H4 (cell line): ENCODE measurements around the gene FAM170B. TPM values are rescaled to one million over a fixed set of nuclear protein-coding genes. Genes with fewer than 3 reads are reported as not detected.

Experiments
- DNase-seq: peaks from one replicate; pipeline ENCODE4 v3.0.0-alpha.2; 2015; ENCODE audit warnings: low spot score
- total RNA-seq: library from RNA; depleted of rRNA; stranded (reverse); fragments of >200 nt; shearing (Covaris generic); gene quantifications from 2 replicates; pipeline ENCODE4 v1.2.3, GENCODE V29; 2014; rRNA removed

Gene FAM170B
- not detected in 2 replicates for total RNA-seq

GRCh38 chr10:49133706-49134248 is at the start of gene FAM170B:
Gene FAM170B (minus strand): TSS chr10:49134021. CDS start chr10:49133918, 103 bp downstream.
- DNase-seq = no peak

DNA sequence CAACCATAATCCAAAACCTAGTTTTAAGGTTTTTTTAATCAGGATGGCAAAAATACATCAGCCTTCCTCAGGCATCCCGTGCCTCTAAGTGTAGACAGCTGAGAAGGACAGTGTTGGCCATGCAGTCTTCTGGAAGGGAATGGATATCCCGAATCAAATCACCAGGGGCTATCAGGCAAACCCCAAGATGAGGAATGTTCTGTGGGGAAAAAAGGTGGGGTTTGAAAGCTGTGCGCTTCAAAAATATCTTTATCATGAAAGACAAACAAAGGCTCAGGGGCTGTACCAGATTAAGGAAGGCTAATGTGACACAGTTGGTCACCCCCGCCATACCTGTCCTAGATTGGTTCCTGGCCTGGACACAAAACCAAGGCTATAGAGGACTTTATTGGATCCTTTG is 49.0 kb upstream of the FAM170B start:
- no peak for DNase-seq

GRCh38 chr10:49180444-49180860 is 46.6 kb upstream of the FAM170B start:
- DNase-seq = no peak

DNA sequence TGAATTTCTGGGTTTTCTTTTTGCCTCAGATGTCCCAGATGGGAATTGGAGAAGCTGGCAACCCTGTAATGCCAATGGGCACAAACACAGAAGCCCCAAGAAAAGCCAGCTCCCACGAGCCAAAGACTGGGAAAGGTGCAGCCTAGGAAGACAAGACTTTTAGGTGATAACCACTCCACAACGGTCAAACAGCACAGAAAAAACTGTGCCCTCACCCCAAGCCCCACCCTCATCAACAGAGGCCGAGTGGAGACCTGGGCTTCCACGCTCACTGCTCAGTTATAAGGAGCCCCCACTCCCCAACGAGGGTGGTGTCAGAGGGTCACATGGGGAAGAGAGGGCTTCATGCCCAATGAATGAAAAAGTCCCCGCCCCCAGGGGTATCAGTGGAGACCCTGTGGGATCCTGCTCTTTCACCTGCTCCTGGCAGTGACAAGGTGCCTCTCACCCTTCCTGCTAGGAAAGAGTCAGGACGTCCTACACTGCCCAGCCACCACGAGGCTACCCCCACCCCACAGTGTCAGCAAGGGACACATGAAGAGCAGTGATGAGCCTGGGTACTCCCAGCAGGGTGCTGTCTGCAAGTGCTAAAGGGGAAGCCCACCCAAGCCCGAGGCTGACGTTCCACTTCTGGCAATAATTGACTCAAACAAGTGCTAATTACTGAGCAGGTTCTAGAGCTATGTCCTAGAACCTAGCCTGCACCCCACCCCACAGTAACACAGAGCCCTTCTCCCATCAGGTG is 46.0 kb upstream of the FAM170B start:
- no peak for DNase-seq

- DNase-seq = no peak
Measured at GRCh38 chr10:49178489-49179471, 45.0 kb upstream of the FAM170B start.

DNA sequence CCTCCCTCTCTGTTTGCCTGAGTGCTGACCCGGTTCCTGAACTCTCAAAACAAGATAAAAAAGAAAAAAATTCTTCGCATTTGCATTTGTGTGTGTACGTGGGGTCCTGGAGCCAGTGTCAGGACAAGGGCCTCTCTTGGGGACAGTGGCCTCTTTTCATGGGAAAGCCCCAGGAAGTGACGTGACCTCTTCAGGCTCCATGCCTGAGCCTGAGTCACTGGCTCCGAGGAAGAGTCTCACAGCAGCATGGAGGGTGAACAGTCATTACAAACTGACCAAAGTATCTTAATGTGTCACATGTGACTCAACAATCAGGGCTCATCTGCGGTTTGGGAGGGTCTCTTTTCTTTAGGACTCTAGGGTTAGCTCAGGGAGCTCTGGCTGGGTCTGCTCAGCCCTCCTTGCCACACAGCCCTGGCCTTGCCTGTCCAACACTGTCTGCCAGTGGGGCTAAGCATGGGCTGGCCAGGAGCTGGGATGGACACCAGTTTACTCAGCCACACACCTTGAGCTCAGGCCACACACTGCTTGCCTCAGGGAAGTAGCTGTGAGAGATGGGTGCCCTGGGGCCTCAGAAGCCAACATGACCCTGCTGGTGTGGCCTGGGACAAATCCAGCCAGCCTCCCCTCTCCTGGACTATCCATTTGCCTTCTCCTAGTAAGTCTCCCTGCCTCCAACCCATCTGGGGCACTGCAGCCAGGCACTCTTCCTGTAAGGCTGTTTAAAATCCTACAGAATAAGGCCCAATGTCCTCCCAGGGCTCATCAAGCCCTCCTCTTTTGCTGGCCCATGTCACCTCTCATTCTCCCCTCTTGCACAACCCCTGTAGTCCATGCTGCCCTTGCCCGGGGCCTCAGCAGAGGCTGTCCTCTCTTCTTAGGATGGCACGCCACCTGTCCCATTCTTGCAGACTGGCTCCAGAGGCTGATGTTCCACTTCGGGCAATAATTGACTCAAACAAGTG is 43.9 kb upstream of the FAM170B start:
- DNase-seq = peak; percentile 61

DNA sequence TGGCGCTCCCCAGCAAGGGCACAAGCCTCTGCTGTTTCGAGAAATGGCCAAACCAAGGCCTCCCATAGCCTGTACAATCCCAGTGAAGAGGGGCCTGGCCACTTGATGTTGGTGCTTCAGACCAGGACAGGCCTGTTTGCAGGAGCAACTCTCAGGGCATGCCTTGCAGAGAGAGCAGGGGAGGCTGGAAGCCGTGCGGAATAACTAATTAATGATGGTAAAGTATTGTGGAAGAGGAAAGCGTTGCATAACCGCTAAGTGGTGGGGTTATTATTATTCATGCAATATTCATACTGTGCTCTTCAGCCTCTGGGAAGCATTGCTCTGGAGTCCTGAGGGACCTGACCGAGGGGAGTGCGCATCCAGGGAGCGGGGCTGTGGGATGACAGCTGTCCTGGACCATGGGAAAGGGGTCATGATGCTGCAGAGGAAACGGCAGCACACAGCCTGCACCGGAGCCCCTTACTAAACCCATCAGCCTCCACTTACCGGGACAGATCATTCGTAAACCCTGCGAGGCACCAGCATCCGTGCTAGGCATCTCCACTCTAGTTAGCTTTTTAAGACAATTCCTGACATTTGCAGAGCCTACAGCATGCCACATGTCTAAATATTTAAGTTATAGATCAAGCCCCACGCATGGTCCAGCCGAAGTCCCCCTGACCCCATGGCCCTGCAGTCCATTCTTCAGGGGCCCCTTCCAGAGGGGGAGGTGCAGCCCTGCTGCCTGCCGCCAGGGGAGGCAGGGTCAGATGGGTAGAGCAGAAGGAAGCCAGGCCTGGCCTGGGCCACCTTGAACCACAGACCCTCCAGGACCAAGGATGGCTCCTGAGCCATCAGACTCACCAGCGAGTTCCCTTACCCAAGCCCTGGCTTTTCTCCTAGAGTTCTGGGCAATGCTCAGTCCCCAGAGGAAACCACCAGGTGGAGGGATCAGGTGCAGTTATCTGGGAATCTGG is 42.8 kb upstream of the FAM170B start:
- no peak for DNase-seq

- DNase-seq = no peak
Measured at GRCh38 chr10:49175587-49176309, 41.9 kb upstream of the FAM170B start.

DNA sequence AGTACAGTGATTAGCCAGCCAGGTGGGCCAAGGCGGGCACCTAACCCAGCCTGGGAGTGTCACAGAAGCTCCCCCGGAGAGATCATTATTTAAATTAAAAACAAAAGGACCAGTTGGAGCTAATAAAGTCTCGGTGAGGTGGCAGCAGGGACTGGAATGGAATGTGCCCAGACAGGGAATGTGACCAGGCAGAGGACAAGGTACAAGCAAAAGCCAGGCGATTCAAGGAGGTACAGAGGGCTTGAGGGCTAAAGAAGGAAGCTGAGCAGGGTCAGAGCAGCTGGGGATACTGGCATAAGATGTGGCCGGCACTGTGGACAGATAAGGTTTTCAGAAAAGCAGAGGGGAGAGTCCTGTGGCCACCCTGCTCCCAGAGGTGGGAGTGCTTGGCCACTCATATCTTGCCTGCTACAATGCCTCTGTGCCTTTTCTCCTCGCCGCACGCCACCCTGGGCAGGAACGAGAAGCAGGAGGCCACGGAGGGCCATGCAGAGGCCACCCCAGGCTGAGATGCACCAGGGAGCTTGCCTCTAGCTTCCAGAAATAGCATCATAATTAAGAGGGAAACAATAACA is 41.2 kb upstream of the FAM170B start:
- DNase-seq = no peak

GRCh38 chr10:49174261-49174925 is 40.6 kb upstream of the FAM170B start:
- no peak for DNase-seq

- no peak for DNase-seq
Measured at GRCh38 chr10:49173853-49174252, 40.0 kb upstream of the FAM170B start.

DNA sequence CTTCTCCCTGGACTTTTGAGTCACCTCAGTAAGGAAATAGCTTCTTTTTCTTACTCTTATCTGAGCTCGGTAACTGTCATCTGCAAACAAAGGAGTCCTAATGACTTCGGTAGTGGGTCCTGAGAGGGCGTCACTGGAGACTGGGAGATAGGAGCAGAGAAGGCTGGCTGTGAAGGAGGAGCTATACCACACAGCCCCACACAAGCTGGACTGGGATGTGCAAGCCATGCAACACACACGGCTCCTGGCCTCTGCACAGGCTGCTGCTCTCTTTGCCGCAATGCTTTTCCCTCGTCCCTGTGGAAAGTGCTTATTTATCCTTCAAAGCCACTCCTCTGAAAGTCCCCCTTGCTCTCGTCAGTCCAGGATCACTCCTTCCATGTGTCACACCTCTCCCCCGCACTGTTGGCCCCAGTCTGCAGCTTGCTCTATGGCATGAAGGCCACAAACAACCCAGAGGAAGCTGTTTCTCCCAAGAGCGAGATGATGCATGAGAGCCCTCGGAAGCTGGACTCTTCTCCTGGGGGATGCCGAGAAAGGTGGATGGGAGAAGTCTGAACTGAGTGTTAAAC is 39.5 kb upstream of the FAM170B start:
- DNase-seq = no peak

GRCh38 chr10:49172777-49173132 is 38.9 kb upstream of the FAM170B start:
- no peak for DNase-seq

DNA sequence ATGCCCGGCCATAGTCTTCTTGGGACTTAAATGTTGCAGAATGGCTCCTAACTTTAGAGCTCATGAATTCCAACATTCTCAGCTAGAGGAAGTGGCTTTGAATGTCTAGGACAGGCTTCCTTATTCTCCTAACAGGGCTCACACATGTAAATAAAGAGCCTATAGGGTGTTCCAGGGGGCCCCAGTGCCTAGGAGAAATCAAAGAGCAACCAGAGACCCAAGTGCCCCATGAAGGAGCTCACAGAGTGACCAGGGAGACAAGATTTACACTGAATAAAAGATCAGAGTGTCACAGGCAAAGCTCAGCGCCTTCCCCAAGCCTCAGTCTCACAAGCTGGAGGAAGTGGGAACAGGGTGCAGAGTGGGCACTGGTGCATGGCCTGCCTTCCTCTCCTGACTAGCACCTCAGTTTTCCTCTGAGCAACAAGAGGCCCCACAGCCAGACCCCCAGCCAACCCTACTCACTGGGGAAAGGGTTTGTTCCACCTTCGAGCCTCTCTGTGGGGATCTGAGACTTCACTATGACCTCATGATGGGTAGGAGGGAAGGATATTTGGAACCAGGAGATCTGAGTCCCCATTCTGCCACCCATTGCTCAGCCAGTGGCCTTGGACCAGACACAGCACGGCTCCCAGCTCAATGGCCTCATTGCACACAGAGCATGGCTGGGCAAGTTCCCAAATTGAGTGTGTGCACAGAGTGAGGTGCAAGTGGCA is 38.4 kb upstream of the FAM170B start:
- DNase-seq = no peak

DNA sequence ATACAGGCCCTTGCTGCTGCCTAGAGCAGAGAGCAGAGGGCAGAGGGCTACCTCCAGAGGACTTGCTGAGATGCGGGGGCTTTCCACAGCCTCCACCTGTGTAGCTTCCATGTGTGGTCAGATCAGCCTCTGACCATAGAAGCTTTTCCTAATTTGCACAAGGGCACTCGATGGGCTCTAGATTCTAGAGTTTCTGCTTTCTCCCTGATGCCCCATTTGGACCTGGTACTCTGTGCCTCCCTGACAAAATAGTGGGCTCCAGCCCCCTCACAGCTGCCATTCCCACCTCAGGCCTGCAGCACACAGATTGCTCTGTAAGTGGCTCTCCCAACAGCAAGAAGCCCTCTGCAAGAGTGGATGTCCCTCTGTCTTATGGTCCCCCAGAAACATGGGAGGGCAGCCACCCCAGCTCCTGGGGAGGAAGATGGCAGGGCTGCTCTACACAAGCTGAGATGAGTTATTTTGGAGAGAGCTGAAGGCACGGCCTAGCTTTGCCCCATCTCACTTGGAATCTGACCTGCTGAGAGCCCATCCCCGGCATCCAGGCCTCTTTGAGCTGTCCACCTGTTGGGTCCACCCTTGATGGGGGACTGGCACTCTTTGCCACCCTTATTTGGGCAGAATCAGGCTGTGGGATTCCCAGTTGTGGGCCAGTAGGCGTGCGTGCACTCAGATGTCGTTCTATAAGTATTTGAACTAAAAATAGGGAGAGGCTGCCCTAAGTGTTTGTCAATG is 37.7 kb upstream of the FAM170B start:
- DNase-seq = no peak

GRCh38 chr10:49170632-49171325 is 37.0 kb upstream of the FAM170B start:
- DNase-seq = no peak
